HL-60 (cell line): ENCODE measurements around the gene SLC16A4.
"Not testable (repeated sequence)": the region's sequence is repeated elsewhere in the genome, so short reads cannot be mapped to it uniquely, and the experiment has no call there.

Experiments used
- CTCF ChIP-seq: IDR thresholded peaks from one replicate; pipeline ENCODE4 v1.5.1; 2011; ENCODE audit warnings: low read length, control low read depth, inconsistent platforms; ENCODE audit not compliant: insufficient read depth
- POLR2AphosphoS5 ChIP-seq: IDR thresholded peaks from 2 replicates; pipeline ENCODE4 v1.6.1; 2012; ENCODE audit warnings: low read depth
- REST ChIP-seq: IDR thresholded peaks from 2 replicates; pipeline ENCODE4 v1.6.1; 2012; ENCODE audit warnings: low read depth; ENCODE audit not compliant: insufficient replicate concordance
- SPI1 ChIP-seq: IDR thresholded peaks from 2 replicates; pipeline ENCODE4 v1.6.1; 2012; ENCODE audit warnings: low read depth, mild to moderate bottlenecking, borderline replicate concordance

- not testable (repeated sequence) for TF ChIP-seq CTCF, POLR2AphosphoS5, REST, SPI1
Observed at GRCh38 chr1:110437645-110438299, 46.9 kb upstream of the SLC16A4 start.
